ENCODE measurements around the gene RBM17. TPM values are rescaled to one million over a fixed set of nuclear protein-coding genes. Genes with fewer than 3 reads are reported as not detected.

The RBM17 gene
- total RNA-seq, 1 experiment from 2014 or later: 133 TPM

- no peaks in the 10 kb centered on the region for H3K9me3 Mint-ChIP-seq (ENCODE audit: low read depth, unreplicated experiment)
- intact Hi-C loops (cut with micrococcal nuclease; ENCODE audit: unreplicated experiment): no loop called here
- BruUV-seq (replicated peaks): no TSS peak
- H3K27ac Mint-ChIP-seq (ENCODE audit: unreplicated experiment): no peak overlapping the region
- no peaks in the 10 kb centered on the region for H3K4me1 Mint-ChIP-seq (ENCODE audit: low read depth, unreplicated experiment)
- no peaks in the 10 kb centered on the region for H3K36me3 Mint-ChIP-seq (ENCODE audit: insufficient read depth, unreplicated experiment)
- CTCF ChIA-PET: no interaction called here
- TF ChIP-seq CTCF (IDR thresholded peaks at IDR 0.05; ENCODE audit: unreplicated experiment): no peak
- H3K4me3 Mint-ChIP-seq (ENCODE audit: low read depth, unreplicated experiment): no peak overlapping the region
- no peak for DNase-seq
- peaks cover 37% of the 10 kb centered on the region for H3K27me3 Mint-ChIP-seq (ENCODE audit: unreplicated experiment)
Observed at GRCh38 chr10:6065406-6065805, 23.4 kb upstream of the RBM17 start.

GRCh38 chr10:6065835-6066234 lies 23.0 kb upstream of the RBM17 start:
- TF ChIP-seq CTCF (IDR thresholded peaks at IDR 0.05; ENCODE audit: unreplicated experiment): no peak
- H3K27ac Mint-ChIP-seq (ENCODE audit: unreplicated experiment): no peak overlapping the region
- intact Hi-C loops (cut with micrococcal nuclease; ENCODE audit: unreplicated experiment): no loop called here
- CTCF ChIA-PET: no interaction called here
- no peaks in the 10 kb centered on the region for H3K9me3 Mint-ChIP-seq (ENCODE audit: low read depth, unreplicated experiment)
- no peaks in the 10 kb centered on the region for H3K4me1 Mint-ChIP-seq (ENCODE audit: low read depth, unreplicated experiment)
- BruUV-seq (replicated peaks): no TSS peak
- peaks cover 41% of the 10 kb centered on the region for H3K27me3 Mint-ChIP-seq (ENCODE audit: unreplicated experiment)
- no peak for DNase-seq
- H3K4me3 Mint-ChIP-seq (ENCODE audit: low read depth, unreplicated experiment): no peak overlapping the region
- no peaks in the 10 kb centered on the region for H3K36me3 Mint-ChIP-seq (ENCODE audit: insufficient read depth, unreplicated experiment)

GRCh38 chr10:6067457-6067856 lies 21.4 kb upstream of the RBM17 start:
- BruUV-seq (replicated peaks): no TSS peak
- no peak overlapping the region for H3K4me3 Mint-ChIP-seq (ENCODE audit: low read depth, unreplicated experiment)
- CTCF ChIA-PET: no interaction called here

GRCh38 chr10:6068006-6068405 lies 20.8 kb upstream of the RBM17 start:
- Mint-ChIP-seq H3K9me3 (ENCODE audit: low read depth, unreplicated experiment) (no peaks in the 10 kb centered on the region), H3K27me3 (ENCODE audit: unreplicated experiment) (peaks cover 60% of the 10 kb centered on the region), H3K36me3 (ENCODE audit: insufficient read depth, unreplicated experiment) (no peaks in the 10 kb centered on the region), H3K4me1 (ENCODE audit: low read depth, unreplicated experiment) (no peaks in the 10 kb centered on the region), H3K4me3 (ENCODE audit: low read depth, unreplicated experiment) (no peak overlapping the region), H3K27ac (ENCODE audit: unreplicated experiment) (no peak overlapping the region)
- no TSS peak for BruUV-seq (replicated peaks)
- intact Hi-C loops (cut with micrococcal nuclease; ENCODE audit: unreplicated experiment): no loop called here
- no peak for DNase-seq
- CTCF ChIA-PET: interaction anchor here (0.7 kb wide), 1 partner anchor 16 kb away, joined by 3 read pairs; no protein-coding TSS in a partner anchor
- TF ChIP-seq CTCF (IDR thresholded peaks at IDR 0.05; ENCODE audit: unreplicated experiment): no peak

More at GRCh38 chr10:6067457-6067856, 21.4 kb upstream of the RBM17 start:
- Mint-ChIP-seq H3K4me1 (ENCODE audit: low read depth, unreplicated experiment) (no peaks in the 10 kb centered on the region), H3K9me3 (ENCODE audit: low read depth, unreplicated experiment) (no peaks in the 10 kb centered on the region), H3K36me3 (ENCODE audit: insufficient read depth, unreplicated experiment) (no peaks in the 10 kb centered on the region), H3K27ac (ENCODE audit: unreplicated experiment) (no peak overlapping the region), H3K27me3 (ENCODE audit: unreplicated experiment) (peaks cover 55% of the 10 kb centered on the region)
- DNase-seq: no peak
- no peak for TF ChIP-seq CTCF (IDR thresholded peaks at IDR 0.05; ENCODE audit: unreplicated experiment)
- intact Hi-C loops (cut with micrococcal nuclease; ENCODE audit: unreplicated experiment): no loop called here
